Ovary (tissue), 9 donors: Measurements from ENCODE around the gene ADARB2. TPM values are rescaled to one million over a fixed set of nuclear protein-coding genes. Genes with fewer than 3 reads are reported as not detected.

Experiments
- DNase-seq, 5 donors: peaks; one replicate each; pipeline ENCODE4 v3.0.0-alpha.2; 2019 to 2020
- H3K27ac ChIP-seq, 2 donors: fragments of 200-600 bp; one replicate each; pipeline versions ENCODE4 v1.5.1 to v1.8.0; 2019 to 2022
- H3K27me3 ChIP-seq: fragments of 200-600 bp; one replicate; pipeline ENCODE4 v1.8.0; 2022
- H3K36me3 ChIP-seq: fragments of 200-600 bp; sonication (generic); one replicate; pipeline ENCODE4 v1.5.1; 2019
- H3K4me1 ChIP-seq: one replicate; pipeline ENCODE4 v1.8.1; 2013; ENCODE audit warnings: mild to moderate bottlenecking, moderate library complexity; ENCODE audit not compliant: insufficient read depth
- H3K4me3 ChIP-seq: fragments of 200-600 bp; sonication (generic); one replicate; pipeline ENCODE4 v1.5.1; 2017
- H3K9me3 ChIP-seq, 2 donors: fragments of 200-600 bp in 1 of 2; sonication (generic) in 1 of 2; one replicate each; pipeline versions ENCODE4 v1.5.1 to v1.8.1; 2013 to 2019; ENCODE audit warnings: mild to moderate bottlenecking in 1 of 2, moderate library complexity in 1 of 2
- EP300 ChIP-seq: sonication (generic); formaldehyde crosslinking; IDR thresholded peaks from one replicate; pipeline ENCODE4 v1.6.1; 2017; ENCODE audit warnings: antibody characterized with exemption
- POLR2A ChIP-seq: fragments of 450-650 bp; IDR thresholded peaks from one replicate; pipeline ENCODE4 v1.6.1; 2017; ENCODE audit warnings: antibody characterized with exemption, mild to moderate bottlenecking, moderate library complexity
- WGBS, 3 donors: extraction: QIAGEN DNeasy Blood & Tissue Kit in 1 of 3; methylation state at CpG; one replicate each; pipeline versions ENCODE4 v1.1.5 to v1.1.7; 2013 to 2017; 5-methylcytosine and 5-hydroxymethylcytosine counted together
- intact Hi-C, 4 donors: fragments of 100-400 bp; cut with DNase I; formaldehyde crosslinking; loops; one replicate each; pipeline versions ENCODE4 v1.11.0 to v1.15.1; 2022 to 2023
- polyA plus RNA-seq, 2 donors: library from polyadenylated mRNA; stranded (reverse); fragments of 200-250 nt in 1 of 2; fragments of 350-450 nt in 1 of 2; fragmentation: Illumina TruSeq in 1 of 2; extraction: RNeasy Lipid Tissue Mini Kit (QIAGEN cat#74804) in 1 of 2; gene quantifications; one replicate each; pipeline ENCODE4 v1.2.3, GENCODE V29; 2013 to 2014
- total RNA-seq, 7 donors: library from RNA; depleted of rRNA in 2 of 7; stranded (reverse); fragments of >200 nt in 2 of 7; fragmentation: NEBNext Ultra II Directional in 3 of 7; extraction: Animal tissue kit (Norgen Biotek cat#: 25700) in 3 of 7; gene quantifications; one replicate each; pipeline versions ENCODE4 v1.1.0 to v1.2.4, GENCODE V29; 2016 to 2023
- TF ChIP-seq, protein P1 (sequence below), 3 donors: fragments of 450-650 bp in 2 of 3; fragments of 200-600 bp in 1 of 3; IDR thresholded peaks; one replicate each; pipeline versions ENCODE4 v1.5.1 to v1.8.0; 2016 to 2022; ENCODE audit warnings: antibody characterized with exemption in 3 of 3, mild to moderate bottlenecking in 1 of 3
- donor health status: DM: no; HTN: no; CAD: no; lungs with moderate emphysema.
- donor health status: DM: no; HTN: no; CAD: no.
- donor health status: Bipolar disorder and iron deficiency.
- donor health status: DM: yes; HTN: yes; CAD: no.
- donor health status: DM: no; HTN: no; CAD: no.
- donor health status: DM: yes; HTN: yes; CAD: no.

The ADARB2 gene
- total and polyA plus RNA-seq, 9 donors, result 0.12 to 2.0 (median 0.36) TPM; not detected in 2

DNA sequence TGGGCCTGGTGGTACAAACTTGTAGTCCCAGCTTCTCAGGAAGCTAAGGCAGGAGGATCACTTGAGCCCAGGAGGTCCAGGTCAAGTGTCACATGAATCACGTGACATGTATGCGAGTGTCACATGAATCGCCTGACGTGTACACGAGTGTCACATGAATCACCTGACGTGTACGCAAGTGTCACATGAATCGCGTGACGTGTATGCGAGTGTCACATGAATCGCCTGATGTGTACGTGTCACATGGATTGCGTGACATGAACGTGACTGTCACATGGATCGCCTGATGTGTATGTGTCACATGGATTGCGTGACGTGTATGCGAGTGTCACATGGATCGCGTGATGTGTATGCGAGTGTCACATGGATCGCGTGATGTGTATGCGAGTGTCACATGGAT lies 9.5 kb upstream of the ADARB2 start:
- no peaks in the 10 kb centered on the region for H3K27me3 ChIP-seq

DNA sequence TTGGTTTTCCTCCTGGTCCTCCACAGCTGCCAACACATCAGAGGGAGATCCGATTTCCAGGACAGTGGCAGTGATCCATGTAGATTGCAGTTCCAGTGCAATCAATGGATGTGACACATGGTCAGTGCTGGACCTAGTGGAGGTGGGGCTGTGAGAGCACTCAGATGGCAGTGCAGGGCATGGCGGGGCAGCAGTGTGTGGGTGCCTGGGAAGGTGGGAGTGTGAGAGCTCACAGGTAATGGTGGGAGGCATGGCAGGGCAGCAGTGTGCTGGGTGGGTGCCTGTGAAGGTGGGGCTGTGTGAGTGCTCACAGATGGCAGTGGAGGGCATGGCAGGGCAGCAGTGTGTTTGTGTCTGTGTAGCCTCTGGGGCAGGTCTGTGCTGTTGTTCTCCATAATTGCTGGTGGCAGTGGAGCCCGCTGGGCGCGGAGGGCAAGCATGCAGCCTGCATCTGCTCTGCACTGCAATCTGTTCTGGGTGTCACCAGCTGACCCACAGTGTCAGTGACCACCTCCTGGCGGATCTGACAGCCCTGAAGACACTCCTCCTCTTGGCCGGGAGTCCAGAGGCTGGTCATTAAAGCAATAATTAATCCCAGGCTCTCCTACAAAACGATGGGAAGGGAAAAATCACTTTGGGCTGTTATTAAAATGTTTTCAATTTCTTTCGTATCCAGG lies 8.6 kb upstream of the ADARB2 start:
- no peaks in the 10 kb centered on the region for H3K27me3 ChIP-seq
- no peak overlapping the region for H3K27ac ChIP-seq
- no peak overlapping the region for H3K4me3 ChIP-seq
- TF ChIP-seq, protein P1, sequence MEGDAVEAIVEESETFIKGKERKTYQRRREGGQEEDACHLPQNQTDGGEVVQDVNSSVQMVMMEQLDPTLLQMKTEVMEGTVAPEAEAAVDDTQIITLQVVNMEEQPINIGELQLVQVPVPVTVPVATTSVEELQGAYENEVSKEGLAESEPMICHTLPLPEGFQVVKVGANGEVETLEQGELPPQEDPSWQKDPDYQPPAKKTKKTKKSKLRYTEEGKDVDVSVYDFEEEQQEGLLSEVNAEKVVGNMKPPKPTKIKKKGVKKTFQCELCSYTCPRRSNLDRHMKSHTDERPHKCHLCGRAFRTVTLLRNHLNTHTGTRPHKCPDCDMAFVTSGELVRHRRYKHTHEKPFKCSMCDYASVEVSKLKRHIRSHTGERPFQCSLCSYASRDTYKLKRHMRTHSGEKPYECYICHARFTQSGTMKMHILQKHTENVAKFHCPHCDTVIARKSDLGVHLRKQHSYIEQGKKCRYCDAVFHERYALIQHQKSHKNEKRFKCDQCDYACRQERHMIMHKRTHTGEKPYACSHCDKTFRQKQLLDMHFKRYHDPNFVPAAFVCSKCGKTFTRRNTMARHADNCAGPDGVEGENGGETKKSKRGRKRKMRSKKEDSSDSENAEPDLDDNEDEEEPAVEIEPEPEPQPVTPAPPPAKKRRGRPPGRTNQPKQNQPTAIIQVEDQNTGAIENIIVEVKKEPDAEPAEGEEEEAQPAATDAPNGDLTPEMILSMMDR (IDR thresholded peaks at IDR 0.05), result no peak
- TF ChIP-seq EP300 (no peak), POLR2A (no peak)
- H3K9me3 ChIP-seq, result no peaks in the 10 kb centered on the region
- no peaks in the 10 kb centered on the region for H3K36me3 ChIP-seq
- H3K4me1 ChIP-seq, result no peaks in the 10 kb centered on the region
- DNase-seq, result no peak
- intact Hi-C loops, result no loop called here
- 52 to 56% (median 56%) methylated on average over 9 of the region's 9 CpGs for WGBS, 3 donors

More for the DNA sequence above, 9.5 kb upstream of the ADARB2 start:
- Histone ChIP-seq H3K4me3 (no peak overlapping the region), H3K4me1 (no peaks in the 10 kb centered on the region), H3K36me3 (no peaks in the 10 kb centered on the region), H3K27ac (no peak overlapping the region), H3K9me3 (no peaks in the 10 kb centered on the region)
- no peak for TF ChIP-seq POLR2A
- intact Hi-C loops, result no loop called here
- DNase-seq, result no peak
- 94 to 96% (median 95%) methylated on average over 25 of the region's 25 CpGs for WGBS, 3 donors

DNA sequence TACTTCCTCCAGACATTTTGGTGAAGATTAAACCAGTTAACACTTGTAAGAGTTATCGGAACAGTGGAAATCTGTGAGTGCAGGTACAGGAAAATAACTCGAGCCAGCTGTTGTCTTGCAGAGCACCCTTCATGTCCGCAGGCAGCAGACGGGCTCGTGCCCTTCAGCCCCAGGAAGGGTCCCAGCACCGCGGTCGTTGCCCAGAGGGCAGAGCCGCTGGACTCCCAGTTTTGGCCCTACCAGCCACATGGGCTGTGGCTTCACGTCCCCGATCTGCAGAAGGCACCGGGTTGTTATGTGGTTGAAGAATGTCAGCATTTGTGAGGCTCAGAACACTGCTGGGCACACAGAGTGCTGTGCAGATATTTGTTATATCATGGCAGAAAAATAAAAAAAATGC lies 7.2 kb upstream of the ADARB2 start:
- WGBS, 3 donors, result 83 to 90% (median 86%) methylated on average over 12 of the region's 12 CpGs

DNA sequence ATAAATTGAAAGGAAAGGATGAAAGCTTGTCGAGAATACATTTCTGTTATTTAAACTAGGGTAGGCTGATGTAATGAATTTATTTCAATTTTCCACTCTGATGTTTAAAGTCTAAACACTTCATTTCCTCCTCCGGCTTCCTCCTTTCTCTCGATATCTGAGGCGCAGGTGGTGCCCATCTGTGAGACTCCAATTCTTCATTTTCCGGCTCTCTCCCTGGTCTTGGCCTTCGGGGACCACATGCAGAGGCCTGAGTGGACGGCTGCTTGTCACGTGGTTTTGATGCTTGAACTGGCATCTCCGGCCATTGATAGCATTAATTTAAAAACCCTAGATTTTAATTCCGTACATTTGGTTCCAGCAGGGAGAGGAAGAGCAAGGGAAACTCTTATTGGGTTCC lies 5.8 kb upstream of the ADARB2 start:
- DNase-seq, result no peak
- WGBS, 3 donors, result 55 to 62% (median 61%) methylated on average over 10 of the region's 10 CpGs
- intact Hi-C loops, result no loop called here
- H3K4me3 ChIP-seq, result no peak overlapping the region
- TF ChIP-seq, protein P1 (IDR thresholded peaks at IDR 0.05), result no peak
- TF ChIP-seq POLR2A (no peak), EP300 (no peak)
- no peak overlapping the region for H3K27ac ChIP-seq
- no peaks in the 10 kb centered on the region for H3K9me3 ChIP-seq
- H3K36me3 ChIP-seq, result no peaks in the 10 kb centered on the region
- H3K27me3 ChIP-seq, result no peaks in the 10 kb centered on the region
- no peaks in the 10 kb centered on the region for H3K4me1 ChIP-seq

More for the DNA sequence above, 7.2 kb upstream of the ADARB2 start:
- no peaks in the 10 kb centered on the region for H3K27me3 ChIP-seq
- H3K4me1 ChIP-seq, result no peaks in the 10 kb centered on the region
- H3K36me3 ChIP-seq, result no peaks in the 10 kb centered on the region
- no peaks in the 10 kb centered on the region for H3K9me3 ChIP-seq
- no peak overlapping the region for H3K4me3 ChIP-seq
- TF ChIP-seq EP300, result no peak
- TF ChIP-seq, protein P1 (IDR thresholded peaks at IDR 0.05), result no peak
- TF ChIP-seq POLR2A, result no peak
- no peak for DNase-seq
- no peak overlapping the region for H3K27ac ChIP-seq
- intact Hi-C loops, result no loop called here

DNA sequence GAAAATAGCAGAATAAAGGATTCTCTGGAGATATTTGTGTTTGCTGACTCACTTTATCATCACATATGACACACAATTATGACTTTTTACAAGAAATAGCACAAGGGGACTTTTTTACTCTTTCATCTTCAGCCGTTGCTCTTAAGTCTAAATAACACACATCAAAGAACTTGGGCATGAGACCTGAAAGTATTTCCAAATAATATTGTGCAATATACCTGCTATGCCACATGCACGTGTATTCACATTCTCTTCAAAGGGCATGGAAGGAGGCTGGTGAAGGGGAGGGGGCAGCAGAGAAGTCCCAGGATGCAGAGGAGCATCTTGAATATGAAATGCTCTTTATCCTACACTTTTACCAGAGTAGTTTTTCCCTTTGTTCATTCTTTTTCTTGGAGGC lies 4.1 kb upstream of the ADARB2 start:
- Histone ChIP-seq H3K27me3 (no peaks in the 10 kb centered on the region), H3K4me1 (peaks cover 2% of the 10 kb centered on the region), H3K27ac (no peak overlapping the region), H3K36me3 (no peaks in the 10 kb centered on the region), H3K4me3 (no peak overlapping the region), H3K9me3 (no peaks in the 10 kb centered on the region)
- 48 to 60% (median 54%) methylated on average over 2 of the region's 2 CpGs for WGBS, 3 donors
- intact Hi-C loops, result no loop called here
- DNase-seq, result no peak
- TF ChIP-seq, protein P1 (IDR thresholded peaks at IDR 0.05), result no peak
- no peak for TF ChIP-seq POLR2A
- TF ChIP-seq EP300, result no peak
